HCT116 (cell line): ENCODE results near the gene RPTOR. TPM values are rescaled to one million over a fixed set of nuclear protein-coding genes. Genes with fewer than 3 reads are reported as not detected.

Experiments
- ATAC-seq: fragments of 200-7000 bp; cut with Tn5 transposase; 2 replicates; pipeline ENCODE4 v1.9.1; 2020; ENCODE audit warnings: mild to moderate bottlenecking, moderate library complexity
- BruUV-seq: library from RNA; stranded (reverse); fragments of 400-500 nt; replicated peaks from 2 replicates; lab custom pipeline; 2021; lab: Mats Ljungman, UMichigan
- CTCF ChIA-PET: fragments of 300-600 bp; sonication (Branson Sonifier 250); formaldehyde crosslinking; loops from one replicate; lab custom pipeline; 2021; ENCODE audit warnings: antibody characterized with exemption; lab: Charles Lee
- POLR2A ChIA-PET: fragments of 300-600, 350-600 bp; sonication (Branson Sonifier 250); formaldehyde crosslinking; loops from one replicate; lab custom pipeline; 2021; ENCODE audit warnings: antibody characterized with exemption; lab: Charles Lee
- RAD21 ChIA-PET, 2 experiments: fragments of 300-600 bp; sonication (Branson Sonifier 250); formaldehyde crosslinking; loops; one replicate each; lab custom pipeline; 2023; ENCODE audit warnings: low total read pairs in 2 of 2; ENCODE audit not compliant: uncharacterized antibody in 2 of 2, unreplicated experiment in 2 of 2, low non-redundant PET in 1 of 2; lab: Charles Lee
- DNase-seq: peaks from one replicate; pipeline ENCODE4 v3.0.0-alpha.2; 2010; ENCODE audit warnings: low read depth, low spot score
- H2AFZ ChIP-seq: fragments of 200-600 bp; shearing (Covaris generic), sonication (generic); 2 replicates; pipeline ENCODE4 v1.6.1; 2017; ENCODE audit warnings: low read depth, mixed run types, mixed read lengths, antibody characterized with exemption, low read length; ENCODE audit not compliant: poor library complexity, severe bottlenecking
- H3K27ac ChIP-seq: 2 replicates; pipeline ENCODE4 v1.5.1; 2012; ENCODE audit warnings: low read depth, low read length
- H3K27me3 ChIP-seq: fragments of 200-600 bp; sonication (generic); 2 replicates; pipeline ENCODE4 v1.6.1; 2016; ENCODE audit warnings: mixed run types, low read length, mixed read lengths; ENCODE audit not compliant: insufficient read depth
- H3K36me3 ChIP-seq, 2 experiments: fragments of 200-500 bp in 1 of 2; fragments of 200-600 bp in 1 of 2; sonication (Bioruptor generic) in 1 of 2; sonication (generic) in 1 of 2; 2 replicates each; pipeline versions ENCODE4 v1.5.1 to v1.6.1; 2014 to 2016; ENCODE audit warnings: low read length in 2 of 2, inconsistent platforms in 1 of 2, mixed read lengths in 1 of 2, mixed run types in 1 of 2; ENCODE audit not compliant: insufficient read depth in 2 of 2, control insufficient read depth in 1 of 2
- H3K4me1 ChIP-seq, 2 experiments: fragments of 200-600 bp in 1 of 2; sonication (generic) in 1 of 2; 2 replicates each; pipeline versions ENCODE4 v1.5.1 to v1.6.1; 2012 to 2017; ENCODE audit warnings: low read length in 2 of 2, inconsistent platforms in 1 of 2, mild to moderate bottlenecking in 1 of 2, mixed read lengths in 1 of 2, mixed run types in 1 of 2, moderate library complexity in 1 of 2; ENCODE audit not compliant: insufficient read depth in 2 of 2, control insufficient read depth in 1 of 2
- H3K4me2 ChIP-seq: fragments of 200-600 bp; sonication (generic); 2 replicates; pipeline ENCODE4 v1.6.1; 2017; ENCODE audit warnings: mixed run types, low read length, mixed read lengths
- H3K4me3 ChIP-seq, 2 experiments: fragments of 200-600 bp in 1 of 2; sonication (generic) in 1 of 2; replicated peaks in 1 of 2; 2 replicates each; pipeline ENCODE4 v1.5.1; 2011 to 2016; ENCODE audit warnings: low read length in 2 of 2, control low read depth in 1 of 2, low read depth in 1 of 2, mild to moderate bottlenecking in 1 of 2, mixed read lengths in 1 of 2, mixed run types in 1 of 2
- H3K79me2 ChIP-seq: fragments of 200-600 bp; sonication (generic); 2 replicates; pipeline ENCODE4 v1.6.1; 2017; ENCODE audit warnings: mild to moderate bottlenecking, mixed run types, low read length, moderate library complexity, mixed read lengths; ENCODE audit not compliant: insufficient read depth
- H3K9ac ChIP-seq: fragments of 200-600 bp; sonication (generic); 2 replicates; pipeline ENCODE4 v1.6.1; 2016; ENCODE audit warnings: low read length, mixed read lengths
- H3K9me2 ChIP-seq: fragments of 200-600 bp; sonication (generic), shearing (Covaris generic); 2 replicates; pipeline ENCODE4 v1.6.1; 2017; ENCODE audit warnings: mixed run types, mild to moderate bottlenecking, moderate library complexity; ENCODE audit not compliant: insufficient read depth
- H3K9me3 ChIP-seq, 2 experiments: fragments of 200-500 bp in 1 of 2; fragments of 200-600 bp in 1 of 2; sonication (Bioruptor generic) in 1 of 2; sonication (generic) in 1 of 2; 2 replicates each; pipeline ENCODE4 v1.6.1; 2014 to 2017; ENCODE audit warnings: low read length in 2 of 2, mixed read lengths in 2 of 2, inconsistent platforms in 1 of 2, low read depth in 1 of 2, mild to moderate bottlenecking in 1 of 2, mixed run types in 1 of 2, moderate library complexity in 1 of 2; ENCODE audit not compliant: control insufficient read depth in 1 of 2, insufficient read depth in 1 of 2
- H4K20me1 ChIP-seq: fragments of 200-600 bp; sonication (generic), shearing (Covaris generic); 2 replicates; pipeline ENCODE4 v1.6.1; 2017; ENCODE audit warnings: mixed run types, mild to moderate bottlenecking, moderate library complexity; ENCODE audit not compliant: insufficient read depth
- CBX3 ChIP-seq: IDR thresholded peaks from 2 replicates; pipeline ENCODE4 v1.6.1; 2012; ENCODE audit warnings: low read depth
- POLR2AphosphoS5 ChIP-seq: IDR thresholded peaks from 2 replicates; pipeline ENCODE4 v1.6.1; 2011; ENCODE audit warnings: mild to moderate bottlenecking, low read depth, low read length, moderate library complexity
- SIN3A ChIP-seq: IDR thresholded peaks from 2 replicates; pipeline ENCODE4 v1.6.1; 2012; ENCODE audit warnings: low read depth
- TCF7L2 ChIP-seq: IDR thresholded peaks from 2 replicates; pipeline ENCODE4 v1.7.0; 2011; ENCODE audit warnings: borderline replicate concordance, inconsistent platforms; ENCODE audit not compliant: insufficient read depth, insufficient read length; ENCODE audit errors: extremely low read depth
- ZNF274 ChIP-seq: fragments of 200-500 bp; sonication (Bioruptor generic); IDR thresholded peaks from 2 replicates; pipeline ENCODE4 v1.6.1; 2014; ENCODE audit warnings: mild to moderate bottlenecking, low read depth, low read length, inconsistent platforms
- intact Hi-C: fragments of 100-400 bp; cut with micrococcal nuclease; formaldehyde crosslinking; loops from 2 replicates; pipeline ENCODE4 v1.10.0; 2022
- total RNA-seq: library from RNA; stranded (reverse); gene quantifications from one replicate; pipeline ENCODE4 v1.2.1, GENCODE V29; 2021; ENCODE audit not compliant: unreplicated experiment
- TF ChIP-seq, protein P1 (sequence below): IDR thresholded peaks from 2 replicates; pipeline ENCODE4 v1.6.1; 2011; ENCODE audit warnings: mild to moderate bottlenecking, low read length, moderate library complexity; ENCODE audit not compliant: insufficient replicate concordance; ENCODE audit errors: extremely low read depth
- TF ChIP-seq, protein P2 (sequence below): IDR thresholded peaks from 2 replicates; pipeline ENCODE4 v1.6.1; 2012; ENCODE audit warnings: low read depth

Gene RPTOR
- total RNA-seq, 1 experiment from 2014 or later: 69.5 TPM

- Histone ChIP-seq H3K9me3 (no peaks in the 10 kb centered on the region), H3K4me3 (no peak overlapping the region), H2AFZ (no peak overlapping the region), H3K27me3 (peaks cover 7% of the 10 kb centered on the region; the same call in 1 of the 2 replicates), H3K79me2 (no peaks in the 10 kb centered on the region), H3K27ac (no peak overlapping the region), H4K20me1 (no peaks in the 10 kb centered on the region), H3K4me1 (no peaks in the 10 kb centered on the region), H3K9me2 (no peaks in the 10 kb centered on the region), H3K4me2 (no peak overlapping the region), H3K36me3 (no peaks in the 10 kb centered on the region), H3K9ac (no peak overlapping the region)
- DNase-seq (no peak), ATAC-seq (no peak)
- CTCF ChIA-PET: no interaction called here
- POLR2A ChIA-PET: no interaction called here
- intact Hi-C loops: no loop called here
- BruUV-seq: no TSS peak
- RAD21 ChIA-PET: no interaction called here
- no peak for TF ChIP-seq TCF7L2
These were observed 464.5 kb downstream of the RPTOR start for GRCh38 chr17:81009136-81009535.

DNA sequence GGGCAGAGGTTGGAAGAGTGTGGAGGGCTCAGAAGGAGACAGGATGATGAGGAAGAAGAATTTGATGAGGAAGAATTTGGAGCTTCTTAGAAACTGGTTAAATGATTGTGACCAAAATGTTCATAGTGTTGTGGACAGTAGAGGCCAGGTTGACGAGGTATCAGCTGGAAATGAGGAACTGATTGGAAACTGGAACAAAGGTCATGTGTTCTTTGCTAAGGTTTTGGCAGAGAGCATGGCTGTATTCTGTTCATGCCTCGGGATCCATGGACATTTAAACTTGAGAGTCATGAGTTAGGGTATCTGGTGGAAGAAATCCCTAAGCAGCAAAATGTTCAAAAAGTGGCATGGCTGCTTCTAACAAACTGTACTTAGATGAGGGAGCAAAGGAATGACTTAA, 466.3 kb downstream of the RPTOR start:
- intact Hi-C loops: no loop called here
- no peak for DNase-seq
- H3K4me2 ChIP-seq: no peak overlapping the region
- H3K4me3 ChIP-seq: no peak overlapping the region
- no peak for TF ChIP-seq SIN3A
- no peak for TF ChIP-seq TCF7L2
- H3K9me2 ChIP-seq: no peaks in the 10 kb centered on the region
- no peak overlapping the region for H3K9ac ChIP-seq
- ChIA-PET CTCF (interaction anchor here (1.5 kb wide), 1 partner anchor 13 kb away, joined by 7 read pairs; no protein-coding TSS in a partner anchor), RAD21 (no interaction called here), POLR2A (no interaction called here)
- H3K36me3 ChIP-seq: no peaks in the 10 kb centered on the region
- H3K4me1 ChIP-seq: no peaks in the 10 kb centered on the region
- no peak for ATAC-seq
- H3K79me2 ChIP-seq: no peaks in the 10 kb centered on the region
- H3K27ac ChIP-seq: no peak overlapping the region
- H3K27me3 ChIP-seq: no peaks in the 10 kb centered on the region
- H2AFZ ChIP-seq: no peak overlapping the region
- no TSS peak for BruUV-seq
- H3K9me3 ChIP-seq: no peaks in the 10 kb centered on the region; a peak in 1 of 4 replicates
- H4K20me1 ChIP-seq: no peaks in the 10 kb centered on the region

- POLR2A ChIA-PET: no interaction called here
- H3K9ac ChIP-seq: no peak overlapping the region
- H3K79me2 ChIP-seq: no peaks in the 10 kb centered on the region
- intact Hi-C loops: no loop called here
- no peak overlapping the region for H2AFZ ChIP-seq
- DNase-seq (no peak), ATAC-seq (no peak)
- peaks cover 0 to 8% of the 10 kb centered on the region in 2 experiments; a peak in 2 of 4 replicates for H3K9me3 ChIP-seq
- H3K36me3 ChIP-seq: no peaks in the 10 kb centered on the region
- CTCF ChIA-PET: interaction anchor here (1.9 kb wide), 1 partner anchor 12 kb away, joined by 7 read pairs; no protein-coding TSS in a partner anchor
- H3K27ac ChIP-seq: no peak overlapping the region
- H4K20me1 ChIP-seq: no peaks in the 10 kb centered on the region
- H3K4me1 ChIP-seq: no peaks in the 10 kb centered on the region
- H3K4me2 ChIP-seq: no peak overlapping the region
- H3K27me3 ChIP-seq: no peaks in the 10 kb centered on the region
- no TSS peak for BruUV-seq
- no peaks in the 10 kb centered on the region for H3K9me2 ChIP-seq
- RAD21 ChIA-PET: no interaction called here
- no peak overlapping the region for H3K4me3 ChIP-seq
- TF ChIP-seq SIN3A: no peak
- TF ChIP-seq, protein P1, sequence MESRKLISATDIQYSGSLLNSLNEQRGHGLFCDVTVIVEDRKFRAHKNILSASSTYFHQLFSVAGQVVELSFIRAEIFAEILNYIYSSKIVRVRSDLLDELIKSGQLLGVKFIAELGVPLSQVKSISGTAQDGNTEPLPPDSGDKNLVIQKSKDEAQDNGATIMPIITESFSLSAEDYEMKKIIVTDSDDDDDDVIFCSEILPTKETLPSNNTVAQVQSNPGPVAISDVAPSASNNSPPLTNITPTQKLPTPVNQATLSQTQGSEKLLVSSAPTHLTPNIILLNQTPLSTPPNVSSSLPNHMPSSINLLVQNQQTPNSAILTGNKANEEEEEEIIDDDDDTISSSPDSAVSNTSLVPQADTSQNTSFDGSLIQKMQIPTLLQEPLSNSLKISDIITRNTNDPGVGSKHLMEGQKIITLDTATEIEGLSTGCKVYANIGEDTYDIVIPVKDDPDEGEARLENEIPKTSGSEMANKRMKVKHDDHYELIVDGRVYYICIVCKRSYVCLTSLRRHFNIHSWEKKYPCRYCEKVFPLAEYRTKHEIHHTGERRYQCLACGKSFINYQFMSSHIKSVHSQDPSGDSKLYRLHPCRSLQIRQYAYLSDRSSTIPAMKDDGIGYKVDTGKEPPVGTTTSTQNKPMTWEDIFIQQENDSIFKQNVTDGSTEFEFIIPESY: no peak
- TF ChIP-seq, protein P2, sequence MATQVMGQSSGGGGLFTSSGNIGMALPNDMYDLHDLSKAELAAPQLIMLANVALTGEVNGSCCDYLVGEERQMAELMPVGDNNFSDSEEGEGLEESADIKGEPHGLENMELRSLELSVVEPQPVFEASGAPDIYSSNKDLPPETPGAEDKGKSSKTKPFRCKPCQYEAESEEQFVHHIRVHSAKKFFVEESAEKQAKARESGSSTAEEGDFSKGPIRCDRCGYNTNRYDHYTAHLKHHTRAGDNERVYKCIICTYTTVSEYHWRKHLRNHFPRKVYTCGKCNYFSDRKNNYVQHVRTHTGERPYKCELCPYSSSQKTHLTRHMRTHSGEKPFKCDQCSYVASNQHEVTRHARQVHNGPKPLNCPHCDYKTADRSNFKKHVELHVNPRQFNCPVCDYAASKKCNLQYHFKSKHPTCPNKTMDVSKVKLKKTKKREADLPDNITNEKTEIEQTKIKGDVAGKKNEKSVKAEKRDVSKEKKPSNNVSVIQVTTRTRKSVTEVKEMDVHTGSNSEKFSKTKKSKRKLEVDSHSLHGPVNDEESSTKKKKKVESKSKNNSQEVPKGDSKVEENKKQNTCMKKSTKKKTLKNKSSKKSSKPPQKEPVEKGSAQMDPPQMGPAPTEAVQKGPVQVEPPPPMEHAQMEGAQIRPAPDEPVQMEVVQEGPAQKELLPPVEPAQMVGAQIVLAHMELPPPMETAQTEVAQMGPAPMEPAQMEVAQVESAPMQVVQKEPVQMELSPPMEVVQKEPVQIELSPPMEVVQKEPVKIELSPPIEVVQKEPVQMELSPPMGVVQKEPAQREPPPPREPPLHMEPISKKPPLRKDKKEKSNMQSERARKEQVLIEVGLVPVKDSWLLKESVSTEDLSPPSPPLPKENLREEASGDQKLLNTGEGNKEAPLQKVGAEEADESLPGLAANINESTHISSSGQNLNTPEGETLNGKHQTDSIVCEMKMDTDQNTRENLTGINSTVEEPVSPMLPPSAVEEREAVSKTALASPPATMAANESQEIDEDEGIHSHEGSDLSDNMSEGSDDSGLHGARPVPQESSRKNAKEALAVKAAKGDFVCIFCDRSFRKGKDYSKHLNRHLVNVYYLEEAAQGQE: no peak
- no peak for TF ChIP-seq ZNF274
- no peak for TF ChIP-seq CBX3
- TF ChIP-seq POLR2AphosphoS5: no peak
These were observed 467.3 kb downstream of the RPTOR start for GRCh38 chr17:81011951-81012350.
